Kidney (tissue), 14 donors: ENCODE results near the gene COL6A3. TPM values are rescaled to one million over a fixed set of nuclear protein-coding genes. Genes with fewer than 3 reads are reported as not detected.

Experiments used
- DNase-seq, 5 donors: peaks; one replicate each; pipeline ENCODE4 v3.0.0-alpha.2; 2013 to 2020
- FAIRE-seq: peaks from 2 replicates; lab custom pipeline; 2012; peaks lifted over from hg19 to GRCh38; lab: Jason Lieb, UNC
- H3K27ac ChIP-seq, 2 donors: one replicate each; pipeline ENCODE4 v1.7.0; 2013; ENCODE audit warnings: low read depth in 2 of 2, low read length in 2 of 2, inconsistent platforms in 1 of 2
- H3K27me3 ChIP-seq: one replicate; pipeline ENCODE4 v1.7.1; 2013; ENCODE audit warnings: low read length, inconsistent platforms; ENCODE audit not compliant: control insufficient read depth, insufficient read depth
- H3K36me3 ChIP-seq, 3 donors: one replicate each; pipeline versions ENCODE4 v1.7.0 to v1.7.1; 2013; ENCODE audit warnings: low read length in 3 of 3, control low read depth in 1 of 3, inconsistent platforms in 1 of 3; ENCODE audit not compliant: insufficient read depth in 3 of 3, control insufficient read depth in 2 of 3
- H3K4me1 ChIP-seq, 3 donors: one replicate each; pipeline versions ENCODE4 v1.7.0 to v1.7.1; 2013; ENCODE audit warnings: low read length in 3 of 3, inconsistent platforms in 1 of 3, low read depth in 1 of 3; ENCODE audit not compliant: control insufficient read depth in 2 of 3, insufficient read depth in 2 of 3
- H3K4me3 ChIP-seq, 3 donors: one replicate each; pipeline versions ENCODE4 v1.7.0 to v1.8.1; 2013; ENCODE audit warnings: low read length in 3 of 3, control low read depth in 1 of 3, inconsistent platforms in 1 of 3
- H3K9ac ChIP-seq, 3 donors: one replicate each; pipeline versions ENCODE4 v1.7.0 to v1.7.1; 2013; ENCODE audit warnings: low read length in 3 of 3, control low read depth in 1 of 3, inconsistent platforms in 1 of 3
- H3K9me3 ChIP-seq, 3 donors: one replicate each; pipeline versions ENCODE4 v1.7.0 to v1.7.1; 2013; ENCODE audit warnings: low read length in 3 of 3, control low read depth in 1 of 3, inconsistent platforms in 1 of 3; ENCODE audit not compliant: control insufficient read depth in 2 of 3, insufficient read depth in 1 of 3
- CTCF ChIP-seq: IDR thresholded peaks from 3 replicates; pipeline ENCODE4 v1.5.1; 2012; ENCODE audit warnings: mild to moderate bottlenecking, moderate library complexity, borderline replicate concordance; ENCODE audit not compliant: insufficient read depth; ENCODE audit errors: extremely low read depth
- intact Hi-C: fragments of 100-400 bp; cut with DNase I; formaldehyde crosslinking; loops from one replicate; pipeline ENCODE4 v1.11.1; 2022
- polyA plus RNA-seq: library from polyadenylated mRNA; stranded (reverse); fragments of 350-450 nt; fragmentation: Illumina TruSeq; extraction: RNeasy Lipid Tissue Mini Kit (QIAGEN cat#74804); gene quantifications from one replicate; pipeline ENCODE4 v1.2.3, GENCODE V29; 2014; ENCODE audit warnings: low read depth, low replicate concordance; ENCODE audit not compliant: insufficient read depth
- total RNA-seq: library from RNA; stranded (reverse); fragmentation: NEBNext Ultra II Directional; extraction: Animal tissue kit (Norgen Biotek cat#: 25700); gene quantifications from one replicate; pipeline ENCODE4 v1.2.1, GENCODE V29; 2021
- donor health status: control.
- donor health status: control.
- donor health status: control.
- donor health status: control.
- donor health status: control.
- donor health status: DM: yes; HTN: yes; CAD: no.
- donor health status: Normal renal cell carcinoma (clear cell type).

The COL6A3 gene
- total and polyA plus RNA-seq, 2 donors from 2014 or later: 3.8 to 59.5 TPM

GRCh38 chr2:237314681-237315080, 99.3 kb downstream of the COL6A3 start:
- TF ChIP-seq CTCF: no peak
- no peaks in the 10 kb centered on the region for H3K27me3 ChIP-seq
- H3K27ac ChIP-seq: peak overlapping the region in 1 of 2 donors; percentile 59
- FAIRE-seq (no peak), DNase-seq (no peak)
- no peak overlapping the region for H3K4me3 ChIP-seq
- no peak overlapping the region for H3K9ac ChIP-seq
- H3K4me1 ChIP-seq: peaks cover 0 to 2% (median 2%) of the 10 kb centered on the region in 3 donors
- H3K9me3 ChIP-seq: no peaks in the 10 kb centered on the region
- H3K36me3 ChIP-seq: no peaks in the 10 kb centered on the region
- intact Hi-C loops: no loop called here

GRCh38 chr2:237314198-237314597, 99.8 kb downstream of the COL6A3 start:
- no peak for TF ChIP-seq CTCF
- H3K9me3 ChIP-seq: no peaks in the 10 kb centered on the region
- peaks cover 0 to 2% (median 2%) of the 10 kb centered on the region in 3 donors for H3K4me1 ChIP-seq
- no peak for FAIRE-seq
- H3K27me3 ChIP-seq: no peaks in the 10 kb centered on the region
- peak overlapping the region in 1 of 2 donors; percentile 41 for H3K27ac ChIP-seq
- H3K36me3 ChIP-seq: no peaks in the 10 kb centered on the region
- no peak overlapping the region for H3K9ac ChIP-seq
- intact Hi-C loops: no loop called here
- DNase-seq: no peak
- H3K4me3 ChIP-seq: no peak overlapping the region

- no peak for TF ChIP-seq CTCF
- H3K9ac ChIP-seq: no peak overlapping the region
- DNase-seq (no peak), FAIRE-seq (no peak)
- H3K9me3 ChIP-seq: no peaks in the 10 kb centered on the region
- H3K27me3 ChIP-seq: no peaks in the 10 kb centered on the region
- no peaks in the 10 kb centered on the region for H3K36me3 ChIP-seq
- intact Hi-C loops: no loop called here
- H3K4me3 ChIP-seq: no peak overlapping the region
- H3K4me1 ChIP-seq: peaks cover 0 to 2% (median 1%) of the 10 kb centered on the region in 3 donors
- H3K27ac ChIP-seq: no peak overlapping the region
These were observed 101.8 kb downstream of the COL6A3 start for GRCh38 chr2:237312021-237312755.
